ENCODE data around the gene CAMK2D. TPM values are rescaled to one million over a fixed set of nuclear protein-coding genes. Genes with fewer than 3 reads are reported as not detected.

CAMK2D gene
- total and polyA plus RNA-seq, 4 donors = 10.1 to 31.0 (median 25.6) TPM

DNA sequence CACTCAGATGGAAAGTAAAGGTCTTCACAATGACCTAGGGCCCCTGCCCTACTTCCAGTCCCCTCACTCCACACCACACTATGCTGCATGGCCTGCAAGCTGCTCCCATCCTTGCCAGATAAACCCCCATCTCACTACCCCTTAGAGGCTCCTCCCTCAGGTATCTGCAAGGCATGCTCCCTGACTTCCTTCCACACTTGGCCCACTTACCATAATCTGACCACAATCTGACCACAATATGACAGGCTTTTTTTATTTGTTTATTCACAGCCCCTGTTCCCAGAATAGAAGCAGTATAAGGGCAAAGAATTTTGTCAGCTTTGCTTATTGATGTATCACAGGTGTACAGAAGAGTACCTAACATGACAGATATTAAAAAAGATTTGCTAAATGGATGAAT lies 124.7 kb downstream of the CAMK2D start (continued):
- TF ChIP-seq MAX (IDR thresholded peaks at IDR 0.05) = no peak

GRCh38 chr4:113636438-113636818 lies 125.1 kb downstream of the CAMK2D start:
- no peak for DNase-seq (ENCODE audit: low spot score)
- TF ChIP-seq RXRA (IDR thresholded peaks at IDR 0.05) (no peak), RAD21 (IDR thresholded peaks at IDR 0.05) (peak in 1 of 2 donors; percentile 42)
- WGBS = 78% methylated on average over 3 of the region's 3 CpGs
- no peaks in the 10 kb centered on the region for H3K27me3 ChIP-seq (ENCODE audit: control insufficient read depth in 4 of 4, insufficient read depth in 4 of 4, low read length in 3 of 4)
- H3K36me3 ChIP-seq (ENCODE audit: control insufficient read depth in 4 of 4, insufficient read depth in 3 of 4, low read depth in 1 of 4, low read length in 3 of 4) = no peaks in the 10 kb centered on the region
- H3K27ac ChIP-seq (ENCODE audit: low read depth in 1 of 2, low read length in 2 of 2) = peak overlapping the region in 1 of 2 donors; percentile 5
- H3K9me3 ChIP-seq (ENCODE audit: control insufficient read depth in 4 of 4, low read length in 3 of 4) = no peaks in the 10 kb centered on the region
- H3K4me3 ChIP-seq (ENCODE audit: low read depth in 1 of 3, low read length in 3 of 3) = no peak overlapping the region
- peaks cover 3 to 41% (median 21%) of the 10 kb centered on the region in 4 donors for H3K4me1 ChIP-seq (ENCODE audit: control insufficient read depth in 4 of 4, insufficient read depth in 4 of 4, low read length in 3 of 4)
- no peak overlapping the region for H3K9ac ChIP-seq (ENCODE audit: low read depth in 1 of 2, low read length in 2 of 2)

DNA sequence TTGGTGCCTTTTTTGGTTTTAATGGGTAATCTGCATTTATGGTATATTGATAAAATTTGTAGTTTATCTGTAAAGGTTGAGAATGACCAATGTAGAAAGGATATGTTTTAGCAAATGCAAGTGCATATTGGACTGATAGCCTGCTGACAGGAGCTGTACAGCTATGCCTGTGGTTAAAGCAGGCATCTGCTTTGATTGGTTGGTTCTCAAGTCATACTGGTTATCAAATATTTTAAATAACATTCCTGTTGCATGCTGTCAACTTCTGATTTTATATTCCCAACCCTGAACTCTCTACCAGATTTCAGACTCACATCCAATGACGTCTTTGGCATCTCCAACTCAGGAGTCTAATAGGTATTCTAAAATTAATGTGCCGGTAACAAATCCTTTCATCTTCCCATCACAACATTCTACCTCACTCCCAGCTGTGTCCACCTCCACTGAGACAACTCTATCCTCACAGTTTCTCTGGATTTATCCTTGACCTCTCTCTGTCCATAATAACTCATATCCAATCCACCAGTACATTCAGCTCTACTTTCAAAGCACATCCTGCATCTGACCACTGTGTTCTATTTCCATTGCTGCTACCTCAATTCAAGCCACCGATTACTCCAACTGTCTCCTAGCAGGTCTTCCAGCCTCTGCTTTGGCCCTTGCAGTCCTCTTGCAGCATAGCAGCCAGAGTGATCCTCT lies 125.7 kb downstream of the CAMK2D start:
- TF ChIP-seq, protein P1, sequence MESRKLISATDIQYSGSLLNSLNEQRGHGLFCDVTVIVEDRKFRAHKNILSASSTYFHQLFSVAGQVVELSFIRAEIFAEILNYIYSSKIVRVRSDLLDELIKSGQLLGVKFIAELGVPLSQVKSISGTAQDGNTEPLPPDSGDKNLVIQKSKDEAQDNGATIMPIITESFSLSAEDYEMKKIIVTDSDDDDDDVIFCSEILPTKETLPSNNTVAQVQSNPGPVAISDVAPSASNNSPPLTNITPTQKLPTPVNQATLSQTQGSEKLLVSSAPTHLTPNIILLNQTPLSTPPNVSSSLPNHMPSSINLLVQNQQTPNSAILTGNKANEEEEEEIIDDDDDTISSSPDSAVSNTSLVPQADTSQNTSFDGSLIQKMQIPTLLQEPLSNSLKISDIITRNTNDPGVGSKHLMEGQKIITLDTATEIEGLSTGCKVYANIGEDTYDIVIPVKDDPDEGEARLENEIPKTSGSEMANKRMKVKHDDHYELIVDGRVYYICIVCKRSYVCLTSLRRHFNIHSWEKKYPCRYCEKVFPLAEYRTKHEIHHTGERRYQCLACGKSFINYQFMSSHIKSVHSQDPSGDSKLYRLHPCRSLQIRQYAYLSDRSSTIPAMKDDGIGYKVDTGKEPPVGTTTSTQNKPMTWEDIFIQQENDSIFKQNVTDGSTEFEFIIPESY (IDR thresholded peaks at IDR 0.05) = no peak
- TF ChIP-seq CTCF (IDR thresholded peaks at IDR 0.05; ENCODE audit: low read depth, low read length, missing input control) (no peak), FOXA2 (IDR thresholded peaks at IDR 0.05) (no peak), HNF4G (IDR thresholded peaks at IDR 0.05) (no peak), MAX (IDR thresholded peaks at IDR 0.05) (no peak), SP1 (IDR thresholded peaks at IDR 0.05) (no peak), FOXA1 (IDR thresholded peaks at IDR 0.05) (no peak), ATF3 (IDR thresholded peaks at IDR 0.05) (no peak), RXRA (IDR thresholded peaks at IDR 0.05) (no peak), NR2F2 (IDR thresholded peaks at IDR 0.05) (no peak), JUND (IDR thresholded peaks at IDR 0.05) (no peak), GABPA (IDR thresholded peaks at IDR 0.05 in 1 of 2, conservative IDR thresholded peaks at IDR 0.05 in 1 of 2) (no peak), HNF4A (conservative IDR thresholded peaks at IDR 0.05) (no peak), RAD21 (IDR thresholded peaks at IDR 0.05) (no peak), EGR1 (IDR thresholded peaks at IDR 0.05; ENCODE audit: low read depth in 2 of 2) (no peak), TAF1 (conservative IDR thresholded peaks at IDR 0.05) (no peak)
- TF ChIP-seq, protein P2, sequence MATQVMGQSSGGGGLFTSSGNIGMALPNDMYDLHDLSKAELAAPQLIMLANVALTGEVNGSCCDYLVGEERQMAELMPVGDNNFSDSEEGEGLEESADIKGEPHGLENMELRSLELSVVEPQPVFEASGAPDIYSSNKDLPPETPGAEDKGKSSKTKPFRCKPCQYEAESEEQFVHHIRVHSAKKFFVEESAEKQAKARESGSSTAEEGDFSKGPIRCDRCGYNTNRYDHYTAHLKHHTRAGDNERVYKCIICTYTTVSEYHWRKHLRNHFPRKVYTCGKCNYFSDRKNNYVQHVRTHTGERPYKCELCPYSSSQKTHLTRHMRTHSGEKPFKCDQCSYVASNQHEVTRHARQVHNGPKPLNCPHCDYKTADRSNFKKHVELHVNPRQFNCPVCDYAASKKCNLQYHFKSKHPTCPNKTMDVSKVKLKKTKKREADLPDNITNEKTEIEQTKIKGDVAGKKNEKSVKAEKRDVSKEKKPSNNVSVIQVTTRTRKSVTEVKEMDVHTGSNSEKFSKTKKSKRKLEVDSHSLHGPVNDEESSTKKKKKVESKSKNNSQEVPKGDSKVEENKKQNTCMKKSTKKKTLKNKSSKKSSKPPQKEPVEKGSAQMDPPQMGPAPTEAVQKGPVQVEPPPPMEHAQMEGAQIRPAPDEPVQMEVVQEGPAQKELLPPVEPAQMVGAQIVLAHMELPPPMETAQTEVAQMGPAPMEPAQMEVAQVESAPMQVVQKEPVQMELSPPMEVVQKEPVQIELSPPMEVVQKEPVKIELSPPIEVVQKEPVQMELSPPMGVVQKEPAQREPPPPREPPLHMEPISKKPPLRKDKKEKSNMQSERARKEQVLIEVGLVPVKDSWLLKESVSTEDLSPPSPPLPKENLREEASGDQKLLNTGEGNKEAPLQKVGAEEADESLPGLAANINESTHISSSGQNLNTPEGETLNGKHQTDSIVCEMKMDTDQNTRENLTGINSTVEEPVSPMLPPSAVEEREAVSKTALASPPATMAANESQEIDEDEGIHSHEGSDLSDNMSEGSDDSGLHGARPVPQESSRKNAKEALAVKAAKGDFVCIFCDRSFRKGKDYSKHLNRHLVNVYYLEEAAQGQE (IDR thresholded peaks at IDR 0.05) = no peak
- H3K27me3 ChIP-seq (ENCODE audit: control insufficient read depth in 4 of 4, insufficient read depth in 4 of 4, low read length in 3 of 4) = no peaks in the 10 kb centered on the region
- H3K27ac ChIP-seq (ENCODE audit: low read depth in 1 of 2, low read length in 2 of 2) = peak overlapping the region in 1 of 2 donors; percentile 5
- H3K4me1 ChIP-seq (ENCODE audit: control insufficient read depth in 4 of 4, insufficient read depth in 4 of 4, low read length in 3 of 4) = peaks cover 3 to 39% (median 18%) of the 10 kb centered on the region in 4 donors
- no peaks in the 10 kb centered on the region for H3K36me3 ChIP-seq (ENCODE audit: control insufficient read depth in 4 of 4, insufficient read depth in 3 of 4, low read depth in 1 of 4, low read length in 3 of 4)
- H3K9me3 ChIP-seq (ENCODE audit: control insufficient read depth in 4 of 4, low read length in 3 of 4) = no peaks in the 10 kb centered on the region
- no peak overlapping the region for H3K9ac ChIP-seq (ENCODE audit: low read depth in 1 of 2, low read length in 2 of 2)
- WGBS = 90% methylated on average over 3 of the region's 3 CpGs
- no peak for DNase-seq (ENCODE audit: low spot score)
- H3K4me3 ChIP-seq (ENCODE audit: low read depth in 1 of 3, low read length in 3 of 3) = no peak overlapping the region
